ENCODE measurements around the gene KIF26A.

- TF ChIP-seq TARDBP (IDR thresholded peaks at IDR 0.05) (no peak), ZNF384 (IDR thresholded peaks at IDR 0.05) (no peak), FOXM1 (IDR thresholded peaks at IDR 0.05; ENCODE audit: borderline replicate concordance) (no peak), SUZ12 (IDR thresholded peaks at IDR 0.05) (no peak), FOXK2 (IDR thresholded peaks at IDR 0.05) (no peak), FOXA1 (IDR thresholded peaks at IDR 0.05) (no peak), L3MBTL2 (conservative IDR thresholded peaks at IDR 0.05) (no peak), HDGF (IDR thresholded peaks at IDR 0.05; ENCODE audit: borderline replicate concordance) (no peak), ARNT (IDR thresholded peaks at IDR 0.05) (no peak), SP1 (IDR thresholded peaks at IDR 0.05) (no peak), CTBP1 (IDR thresholded peaks at IDR 0.05; ENCODE audit: borderline replicate concordance) (no peak), BHLHE40 (IDR thresholded peaks at IDR 0.05; ENCODE audit: borderline replicate concordance) (no peak), NFRKB (IDR thresholded peaks at IDR 0.05) (no peak)
These were observed 39.0 kb upstream of the KIF26A start for GRCh38 chr14:104099096-104100041.

Data from HEK293T (cell line).